ENCODE data around the gene C1QTNF5. TPM values are rescaled to one million over a fixed set of nuclear protein-coding genes. Genes with fewer than 3 reads are reported as not detected.

Gene C1QTNF5
- total and polyA plus RNA-seq, 5 donors from 2014 or later = not detected

DNA sequence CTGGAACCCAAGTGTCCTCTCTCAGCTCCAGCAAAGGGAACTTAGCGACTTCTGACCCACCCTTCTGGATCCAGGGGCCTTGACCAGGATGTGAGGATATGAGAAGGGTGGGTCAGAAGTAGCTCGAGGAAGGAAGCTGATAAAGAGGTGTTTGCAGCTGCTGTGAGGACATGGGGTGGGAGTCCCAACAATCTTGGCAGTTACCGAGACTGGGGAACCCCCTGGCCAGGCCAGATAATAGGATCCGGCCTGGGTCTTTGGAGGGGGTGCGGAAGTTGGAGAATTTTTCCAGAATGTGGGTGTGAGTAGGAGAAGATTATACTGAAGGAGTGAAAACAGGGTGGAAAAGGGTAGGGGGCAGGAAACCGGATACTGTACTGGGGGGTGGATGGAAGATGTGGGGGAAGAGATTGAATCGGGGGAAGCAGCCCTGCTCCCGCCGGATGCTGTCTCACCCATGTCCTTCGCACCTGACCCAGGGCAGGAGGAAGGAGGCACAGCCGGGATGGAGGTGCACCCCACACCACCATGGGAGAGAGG lies 20.9 kb downstream of the C1QTNF5 start:
- Mint-ChIP-seq H3K4me3 (peak overlapping the region; percentile 80 to 97 (median 89)), H3K4me1 (peaks cover 5 to 46% (median 16%) of the 10 kb centered on the region in 4 donors), H3K36me3 (no peaks in the 10 kb centered on the region), H3K27me3 (peaks cover 18% of the 10 kb centered on the region), H3K27ac (peak overlapping the region in 1 of 3 donors; percentile 38), H3K9me3 (no peaks in the 10 kb centered on the region)
- no peaks in the 10 kb centered on the region for H3K27me3 ChIP-seq (ENCODE audit: control insufficient read depth, insufficient read depth, low read length)
- no peaks in the 10 kb centered on the region for H3K9me3 ChIP-seq (ENCODE audit: control insufficient read depth in 2 of 2, low read length in 2 of 2)
- no peak for DNase-seq
- H3K27ac ChIP-seq (ENCODE audit: insufficient read depth, low read length, poor library complexity, severe bottlenecking) = peak overlapping the region; percentile 55
- H3K36me3 ChIP-seq (ENCODE audit: control insufficient read depth, insufficient read depth, low read length) = no peaks in the 10 kb centered on the region
- no peak overlapping the region for H3K4me3 ChIP-seq (ENCODE audit: low read depth, low read length)
- peaks cover 58% of the 10 kb centered on the region for H3K4me1 ChIP-seq (ENCODE audit: control insufficient read depth, insufficient read depth, low read length, poor library complexity, severe bottlenecking)
- no peak for ATAC-seq (ENCODE audit: low read depth in 2 of 2)

DNA sequence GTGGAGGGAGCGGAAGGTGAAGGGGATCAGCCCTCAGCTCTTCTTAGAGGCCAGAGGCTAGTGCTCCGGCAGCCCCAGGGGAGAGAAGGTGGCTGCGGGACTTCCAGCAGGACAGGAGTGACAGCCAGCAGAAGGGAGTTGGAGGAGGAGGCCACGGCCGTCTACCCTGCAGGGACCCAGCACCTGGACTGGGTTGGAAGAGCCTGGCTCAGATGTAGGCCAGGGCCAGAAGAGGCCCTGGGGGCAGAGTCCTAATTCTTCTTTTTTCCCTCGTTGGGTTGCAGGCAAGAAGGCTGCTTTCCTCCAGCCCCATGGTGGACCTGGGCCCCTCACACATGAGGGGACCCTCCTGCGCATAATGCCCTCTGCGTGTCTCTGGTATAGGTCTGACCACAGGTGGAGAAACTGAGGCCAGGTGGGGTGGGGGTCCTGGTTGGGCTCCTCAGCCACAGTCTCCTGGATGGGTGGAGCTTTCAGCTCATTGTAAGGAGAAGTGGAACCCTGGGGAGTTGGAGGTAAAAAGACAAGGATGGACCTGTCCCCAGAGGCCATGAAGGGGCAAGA lies 21.5 kb downstream of the C1QTNF5 start:
- H3K27ac Mint-ChIP-seq = peak overlapping the region; percentile 48 to 95 (median 66)
- no peaks in the 10 kb centered on the region for H3K36me3 ChIP-seq (ENCODE audit: control insufficient read depth, insufficient read depth, low read length)
- H3K36me3 Mint-ChIP-seq = no peaks in the 10 kb centered on the region
- H3K27me3 ChIP-seq (ENCODE audit: control insufficient read depth, insufficient read depth, low read length) = no peaks in the 10 kb centered on the region
- DNase-seq (no peak), ATAC-seq (ENCODE audit: low read depth in 2 of 2) (no peak)
- peak overlapping the region; percentile 55 for H3K27ac ChIP-seq (ENCODE audit: insufficient read depth, low read length, poor library complexity, severe bottlenecking)
- peaks cover 19% of the 10 kb centered on the region for H3K27me3 Mint-ChIP-seq
- H3K4me1 ChIP-seq (ENCODE audit: control insufficient read depth, insufficient read depth, low read length, poor library complexity, severe bottlenecking) = peaks cover 62% of the 10 kb centered on the region
- peaks cover 5 to 52% (median 16%) of the 10 kb centered on the region in 4 donors for H3K4me1 Mint-ChIP-seq
- H3K4me3 Mint-ChIP-seq = peak overlapping the region; percentile 80 to 95 (median 88)
- no peaks in the 10 kb centered on the region for H3K9me3 Mint-ChIP-seq
- H3K9me3 ChIP-seq (ENCODE audit: control insufficient read depth in 2 of 2, low read length in 2 of 2) = no peaks in the 10 kb centered on the region
- no peak overlapping the region for H3K4me3 ChIP-seq (ENCODE audit: low read depth, low read length)

DNA sequence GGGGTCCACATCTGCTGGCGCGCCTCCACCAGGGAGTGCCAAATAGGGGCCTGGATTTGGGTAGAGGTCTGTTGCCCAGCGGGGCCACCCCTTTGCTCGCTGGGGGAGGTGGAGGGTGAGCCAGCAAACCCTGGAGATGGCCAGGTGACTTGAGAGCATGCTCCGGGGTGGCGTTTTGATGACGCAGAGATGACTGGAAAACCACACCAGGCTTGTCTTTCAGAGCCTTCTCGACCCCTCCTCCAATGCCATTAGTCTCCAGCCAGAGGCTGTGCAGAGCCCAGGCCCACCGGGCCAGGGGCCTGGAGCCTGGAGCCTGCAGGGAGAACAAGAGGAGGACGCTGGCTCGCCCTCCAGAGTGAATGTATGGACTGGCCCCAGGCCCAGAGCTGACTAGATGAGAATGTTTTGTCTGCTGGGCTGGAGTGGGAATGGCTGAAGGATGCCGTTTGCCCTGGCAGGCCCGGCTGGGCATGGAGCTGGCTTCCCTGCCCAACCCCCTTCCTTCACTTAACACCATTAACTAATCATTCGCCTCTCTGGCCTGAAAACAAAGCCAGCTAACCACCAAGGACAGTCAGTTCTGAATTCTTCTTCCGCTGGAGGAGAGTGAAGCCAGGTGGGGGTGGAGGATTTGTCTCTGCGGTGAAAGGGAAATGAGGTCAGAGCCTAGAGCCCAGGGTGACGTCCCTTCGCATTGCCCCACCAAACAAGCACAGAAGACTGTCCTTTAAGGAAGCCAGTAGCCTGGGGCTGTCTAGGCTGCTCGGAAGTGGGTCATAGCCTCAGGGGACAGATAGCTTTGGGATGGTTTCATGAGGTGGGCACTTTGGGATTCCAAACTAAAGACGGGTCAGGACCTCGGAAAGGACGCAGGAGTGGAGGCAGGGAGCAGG lies 22.2 kb downstream of the C1QTNF5 start:
- Mint-ChIP-seq H3K9me3 (no peaks in the 10 kb centered on the region), H3K4me3 (peak overlapping the region; percentile 38 to 95 (median 79)), H3K27me3 (peaks cover 26% of the 10 kb centered on the region), H3K36me3 (no peaks in the 10 kb centered on the region), H3K27ac (peak overlapping the region; percentile 48 to 95 (median 66)), H3K4me1 (peaks cover 5 to 50% (median 14%) of the 10 kb centered on the region in 4 donors)
- no peaks in the 10 kb centered on the region for H3K27me3 ChIP-seq (ENCODE audit: control insufficient read depth, insufficient read depth, low read length)
- H3K27ac ChIP-seq (ENCODE audit: insufficient read depth, low read length, poor library complexity, severe bottlenecking) = peak overlapping the region; percentile 55
- peaks cover 62% of the 10 kb centered on the region for H3K4me1 ChIP-seq (ENCODE audit: control insufficient read depth, insufficient read depth, low read length, poor library complexity, severe bottlenecking)
- peak in 2 of 3 donors; percentile 52 to 68 for DNase-seq
- H3K4me3 ChIP-seq (ENCODE audit: low read depth, low read length) = no peak overlapping the region
- no peaks in the 10 kb centered on the region for H3K36me3 ChIP-seq (ENCODE audit: control insufficient read depth, insufficient read depth, low read length)
- peak; percentile 10 to 19 for ATAC-seq (ENCODE audit: low read depth in 2 of 2)
- H3K9me3 ChIP-seq (ENCODE audit: control insufficient read depth in 2 of 2, low read length in 2 of 2) = no peaks in the 10 kb centered on the region

DNA sequence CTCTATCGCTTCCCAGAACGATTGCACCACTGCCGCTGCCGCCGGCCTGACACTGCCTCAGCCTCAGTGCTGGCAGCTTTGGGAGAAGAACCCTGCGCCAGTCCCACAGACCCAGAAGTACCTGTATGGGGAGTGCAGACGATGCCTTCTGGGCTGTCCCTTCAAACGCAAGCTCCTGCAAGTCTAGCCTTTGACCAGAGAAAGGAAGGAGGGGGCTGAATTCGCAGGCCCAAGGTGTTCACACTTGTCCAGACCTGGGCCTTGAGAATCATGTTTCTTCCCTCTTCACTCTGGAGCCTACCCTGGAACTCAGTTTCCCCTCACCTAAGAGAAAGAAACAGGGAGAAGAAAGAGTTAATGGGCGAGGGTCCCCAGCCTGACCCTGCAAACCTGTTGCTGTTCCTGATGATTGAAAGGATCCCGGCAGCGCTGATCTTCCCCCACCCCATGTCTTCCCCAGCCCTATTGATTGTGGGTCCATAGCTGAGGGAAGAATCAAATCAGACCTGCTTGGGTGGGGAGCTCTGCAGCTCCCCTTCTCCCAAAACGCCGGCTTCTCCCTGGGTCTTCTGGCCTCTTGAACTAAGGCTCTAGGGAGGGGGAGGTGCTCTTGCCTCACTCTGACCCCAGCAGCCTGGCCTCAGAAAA lies 23.0 kb downstream of the C1QTNF5 start:
- Mint-ChIP-seq H3K4me1 (peaks cover 4 to 49% (median 13%) of the 10 kb centered on the region in 4 donors), H3K27ac (no peak overlapping the region), H3K36me3 (no peaks in the 10 kb centered on the region), H3K27me3 (peaks cover 26% of the 10 kb centered on the region), H3K4me3 (peak overlapping the region in 3 of 4 donors; percentile 11 to 95 (median 71)), H3K9me3 (no peaks in the 10 kb centered on the region)
- Histone ChIP-seq H3K27me3 (ENCODE audit: control insufficient read depth, insufficient read depth, low read length) (no peaks in the 10 kb centered on the region), H3K4me1 (ENCODE audit: control insufficient read depth, insufficient read depth, low read length, poor library complexity, severe bottlenecking) (peaks cover 62% of the 10 kb centered on the region), H3K27ac (ENCODE audit: insufficient read depth, low read length, poor library complexity, severe bottlenecking) (no peak overlapping the region), H3K4me3 (ENCODE audit: low read depth, low read length) (no peak overlapping the region), H3K9me3 (ENCODE audit: control insufficient read depth in 2 of 2, low read length in 2 of 2) (no peaks in the 10 kb centered on the region), H3K36me3 (ENCODE audit: control insufficient read depth, insufficient read depth, low read length) (no peaks in the 10 kb centered on the region)
- no peak for DNase-seq
- ATAC-seq (ENCODE audit: low read depth in 2 of 2) = no peak

DNA sequence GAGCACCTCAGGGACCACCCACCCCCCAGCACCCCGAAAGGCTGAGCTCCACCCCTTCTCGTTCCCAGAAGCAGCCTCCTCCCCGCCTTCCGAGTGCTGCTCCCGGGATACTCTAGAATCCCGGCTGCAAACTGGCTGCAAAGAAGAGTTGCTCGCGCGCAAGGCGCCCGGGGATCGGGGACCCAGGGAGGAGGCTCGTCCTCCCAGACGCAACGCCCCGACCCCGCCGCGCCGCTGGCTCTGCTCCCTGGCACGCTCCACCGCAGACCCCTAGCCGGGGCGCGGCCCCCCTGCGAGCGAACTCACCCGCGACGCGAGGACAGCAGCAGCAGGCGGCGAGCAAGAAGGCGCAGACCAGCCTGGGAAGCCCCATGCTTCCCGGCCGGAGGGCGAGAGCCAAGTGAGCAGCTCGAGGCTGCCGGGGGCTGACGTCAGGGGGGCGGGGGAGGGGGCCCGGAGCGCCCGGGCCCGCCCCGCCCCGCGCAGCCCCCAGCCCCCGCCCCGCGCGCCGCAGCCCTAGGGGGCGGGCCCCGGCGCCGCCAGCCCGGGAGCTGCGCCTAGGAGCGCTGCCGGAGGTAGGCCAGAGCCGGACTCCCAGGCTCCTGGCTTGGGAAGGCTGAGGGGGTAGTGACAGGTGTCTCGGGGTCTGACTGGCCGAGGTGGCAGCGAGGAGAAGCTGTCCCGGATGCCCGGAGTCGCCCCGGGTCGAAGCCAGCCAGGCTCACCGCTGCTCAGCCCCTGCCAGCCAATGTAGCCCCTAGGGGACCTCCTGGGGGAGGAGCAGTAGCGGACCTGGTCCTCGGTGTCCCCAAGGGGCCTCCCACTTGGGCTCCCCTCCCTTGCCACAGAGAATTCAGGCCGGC lies 23.7 kb downstream of the C1QTNF5 start, which contains the start of gene MCAM:
TSS of gene MCAM (minus strand) at position 402 of the 863 bp plus-strand sequence. CDS start at position 373, 29 bp downstream.
- ATAC-seq (ENCODE audit: low read depth in 2 of 2) (no peak), DNase-seq (no peak)
- no peaks in the 10 kb centered on the region for H3K9me3 Mint-ChIP-seq
- H3K4me3 Mint-ChIP-seq = peak within 1 kb of the TSS; percentile 78 to 95 (median 87)
- peaks cover 62% of the 10 kb centered on the region for H3K4me1 ChIP-seq (ENCODE audit: control insufficient read depth, insufficient read depth, low read length, poor library complexity, severe bottlenecking)
- H3K9me3 ChIP-seq (ENCODE audit: control insufficient read depth in 2 of 2, low read length in 2 of 2) = no peaks in the 10 kb centered on the region
- H3K4me3 ChIP-seq (ENCODE audit: low read depth, low read length) = peak within 1 kb of the TSS; percentile 44
- H3K27ac Mint-ChIP-seq = no peak within 1 kb of the TSS
- no peaks in the 10 kb centered on the region for H3K27me3 ChIP-seq (ENCODE audit: control insufficient read depth, insufficient read depth, low read length)
- peak within 1 kb of the TSS; percentile 14 for H3K27ac ChIP-seq (ENCODE audit: insufficient read depth, low read length, poor library complexity, severe bottlenecking)
- H3K4me1 Mint-ChIP-seq = peaks cover 0 to 46% (median 11%) of the 10 kb centered on the region in 4 donors
- no peaks in the 10 kb centered on the region for H3K36me3 Mint-ChIP-seq
- no peaks in the 10 kb centered on the region for H3K36me3 ChIP-seq (ENCODE audit: control insufficient read depth, insufficient read depth, low read length)
- peaks cover 26% of the 10 kb centered on the region for H3K27me3 Mint-ChIP-seq

DNA sequence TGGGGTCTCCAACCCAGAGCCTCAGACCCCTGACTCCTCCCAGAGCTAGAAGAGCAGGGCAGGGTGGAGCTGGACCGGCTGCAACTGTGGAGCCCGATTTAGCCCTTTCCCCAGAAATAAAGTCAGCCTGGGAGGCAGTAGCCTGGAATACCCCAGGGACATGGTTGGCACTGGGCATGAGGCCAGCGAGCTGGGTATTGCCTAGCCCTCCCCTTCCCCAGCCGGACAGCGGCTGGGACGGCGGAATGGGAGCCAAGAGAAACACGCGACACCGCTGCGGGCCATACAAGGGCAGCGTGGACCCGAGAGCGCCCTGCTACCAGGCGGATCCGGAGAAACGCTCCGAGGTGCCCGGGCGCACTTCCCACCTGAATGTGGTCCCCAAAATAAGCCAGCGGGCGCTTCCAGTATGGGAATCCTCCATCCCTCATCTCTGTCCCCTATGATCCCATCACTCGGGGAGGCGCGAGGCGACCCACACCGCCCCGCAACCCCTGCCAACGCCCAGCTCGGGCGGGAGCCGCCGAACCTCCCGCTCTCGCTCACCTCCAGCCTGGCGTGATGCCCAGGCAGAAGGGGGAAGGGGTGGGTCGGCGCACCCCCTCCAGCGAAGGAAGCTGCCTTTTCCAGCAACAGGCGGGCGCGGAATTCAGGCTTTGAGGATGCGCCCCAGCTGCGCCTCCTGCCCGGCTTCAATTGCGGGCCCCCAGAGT lies 24.5 kb downstream of the C1QTNF5 start:
- Histone ChIP-seq H3K27me3 (ENCODE audit: control insufficient read depth, insufficient read depth, low read length) (no peaks in the 10 kb centered on the region), H3K27ac (ENCODE audit: insufficient read depth, low read length, poor library complexity, severe bottlenecking) (no peak overlapping the region), H3K4me3 (ENCODE audit: low read depth, low read length) (peak overlapping the region; percentile 44), H3K36me3 (ENCODE audit: control insufficient read depth, insufficient read depth, low read length) (no peaks in the 10 kb centered on the region), H3K9me3 (ENCODE audit: control insufficient read depth in 2 of 2, low read length in 2 of 2) (no peaks in the 10 kb centered on the region), H3K4me1 (ENCODE audit: control insufficient read depth, insufficient read depth, low read length, poor library complexity, severe bottlenecking) (peaks cover 54% of the 10 kb centered on the region)
- Mint-ChIP-seq H3K4me1 (peaks cover 0 to 40% (median 8%) of the 10 kb centered on the region in 4 donors), H3K27me3 (peaks cover 23% of the 10 kb centered on the region), H3K36me3 (no peaks in the 10 kb centered on the region), H3K27ac (peak overlapping the region in 1 of 3 donors; percentile 47), H3K4me3 (peak overlapping the region; percentile 75 to 89 (median 82)), H3K9me3 (no peaks in the 10 kb centered on the region)
- ATAC-seq (ENCODE audit: low read depth in 2 of 2) (no peak), DNase-seq (no peak)
